Glutamatergic neuron (in vitro differentiated cells): ENCODE results near the gene TLK2. TPM values are rescaled to one million over a fixed set of nuclear protein-coding genes. Genes with fewer than 3 reads are reported as not detected.
"Not testable (repeated sequence)": the region's sequence is repeated elsewhere in the genome, so short reads cannot be mapped to it uniquely, and the experiment has no call there.

Experiments used
- DNase-seq: peaks from one replicate; pipeline ENCODE4 v3.0.0; 2022
- H3K27ac Mint-ChIP-seq: one replicate; pipeline ENCODE4 v1.8.0; 2020; ENCODE audit warnings: mild to moderate bottlenecking, mixed read lengths, inconsistent platforms; ENCODE audit not compliant: unreplicated experiment
- H3K27me3 Mint-ChIP-seq: one replicate; pipeline ENCODE4 v1.8.0; 2020; ENCODE audit warnings: mild to moderate bottlenecking, moderate library complexity, mixed read lengths, inconsistent platforms; ENCODE audit not compliant: unreplicated experiment
- H3K36me3 Mint-ChIP-seq: one replicate; pipeline ENCODE4 v1.8.0; 2020; ENCODE audit warnings: mild to moderate bottlenecking, mixed read lengths, inconsistent platforms; ENCODE audit not compliant: unreplicated experiment
- H3K4me1 Mint-ChIP-seq: one replicate; pipeline ENCODE4 v1.8.0; 2020; ENCODE audit warnings: mild to moderate bottlenecking, low read depth, mixed read lengths, inconsistent platforms; ENCODE audit not compliant: unreplicated experiment
- H3K4me3 Mint-ChIP-seq: one replicate; pipeline ENCODE4 v1.8.0; 2020; ENCODE audit warnings: mild to moderate bottlenecking, mixed read lengths, inconsistent platforms; ENCODE audit not compliant: unreplicated experiment
- H3K9me3 Mint-ChIP-seq: one replicate; pipeline ENCODE4 v1.8.0; 2020; ENCODE audit warnings: mild to moderate bottlenecking, moderate library complexity, mixed read lengths, inconsistent platforms; ENCODE audit not compliant: unreplicated experiment
- CTCF ChIP-seq: fragments of 200-600 bp; sonication (generic); IDR thresholded peaks from one replicate; pipeline ENCODE4 v1.5.0; 2021; ENCODE audit not compliant: partially characterized antibody, unreplicated experiment
- long read RNA-seq: library from polyadenylated mRNA; unstranded; transcript quantifications from one replicate; pipeline ENCODE4 v2.0.0, GENCODE V29; 2020; ENCODE audit not compliant: unreplicated experiment
- total RNA-seq: library from RNA; stranded (reverse); fragmentation: NEBNext Ultra II Directional; extraction: Animal tissue kit (Norgen Biotek cat#: 25700); gene quantifications from one replicate; pipeline ENCODE4 v1.2.1, GENCODE V29; 2021; ENCODE audit not compliant: unreplicated experiment

The TLK2 gene
- total RNA-seq: 61.5 TPM
- long read RNA-seq, partial matches to known transcripts: 4 of 5 reads
- long read RNA-seq, other reads (novel, unspliced or antisense): 1 of 5 reads

- no peak for TF ChIP-seq CTCF
- H3K36me3 Mint-ChIP-seq: no peaks in the 10 kb centered on the region
- H3K9me3 Mint-ChIP-seq: peaks cover 6% of the 10 kb centered on the region
- peak within 1 kb of the TSS; percentile 97 for H3K4me3 Mint-ChIP-seq
- H3K4me1 Mint-ChIP-seq: peaks cover 6% of the 10 kb centered on the region
- H3K27ac Mint-ChIP-seq: peak within 1 kb of the TSS; percentile 97
- DNase-seq: peak; percentile 84
- H3K27me3 Mint-ChIP-seq: peaks cover 11% of the 10 kb centered on the region
Observed at GRCh38 chr17:62478424-62478879, at the start of gene TLK2. Gene TLK2 (plus strand): TSS chr17:62478825. CDS start chr17:62481126, 2,301 bp downstream.

- H3K36me3 Mint-ChIP-seq, H3K4me1 Mint-ChIP-seq, H3K27ac Mint-ChIP-seq, H3K27me3 Mint-ChIP-seq, DNase-seq, H3K4me3 Mint-ChIP-seq, H3K9me3 Mint-ChIP-seq: not testable (repeated sequence)
Observed at GRCh38 chr17:62435251-62435650, 43.4 kb upstream of the TLK2 start.

- not testable (repeated sequence) for DNase-seq, H3K4me3 Mint-ChIP-seq, H3K27me3 Mint-ChIP-seq, H3K4me1 Mint-ChIP-seq, H3K27ac Mint-ChIP-seq, H3K36me3 Mint-ChIP-seq, H3K9me3 Mint-ChIP-seq
Observed at GRCh38 chr17:62441181-62441580, 37.4 kb upstream of the TLK2 start.

GRCh38 chr17:62444063-62444462, 34.6 kb upstream of the TLK2 start:
- TF ChIP-seq CTCF: no peak
- Mint-ChIP-seq H3K4me1 (no peaks in the 10 kb centered on the region), H3K27ac (no peak overlapping the region), H3K4me3 (no peak overlapping the region), H3K27me3 (peaks cover 4% of the 10 kb centered on the region), H3K36me3 (peaks cover 3% of the 10 kb centered on the region), H3K9me3 (peaks cover 2% of the 10 kb centered on the region)
- no peak for DNase-seq

- not testable (repeated sequence) for H3K4me1 Mint-ChIP-seq, H3K27me3 Mint-ChIP-seq, H3K27ac Mint-ChIP-seq, DNase-seq, H3K9me3 Mint-ChIP-seq, H3K36me3 Mint-ChIP-seq, H3K4me3 Mint-ChIP-seq
Observed at GRCh38 chr17:62445791-62446190, 32.8 kb upstream of the TLK2 start.

- H3K36me3 Mint-ChIP-seq, H3K4me3 Mint-ChIP-seq, H3K27ac Mint-ChIP-seq, DNase-seq, H3K4me1 Mint-ChIP-seq, H3K27me3 Mint-ChIP-seq, H3K9me3 Mint-ChIP-seq: not testable (repeated sequence)
Observed at GRCh38 chr17:62452195-62452594, 26.4 kb upstream of the TLK2 start.

- not testable (repeated sequence) for H3K4me3 Mint-ChIP-seq, H3K27me3 Mint-ChIP-seq, H3K4me1 Mint-ChIP-seq, H3K9me3 Mint-ChIP-seq, H3K36me3 Mint-ChIP-seq, H3K27ac Mint-ChIP-seq, DNase-seq
Observed at GRCh38 chr17:62453041-62453440, 25.6 kb upstream of the TLK2 start.

- not testable (repeated sequence) for H3K36me3 Mint-ChIP-seq, H3K27ac Mint-ChIP-seq, H3K4me3 Mint-ChIP-seq, H3K9me3 Mint-ChIP-seq, H3K4me1 Mint-ChIP-seq, H3K27me3 Mint-ChIP-seq, DNase-seq
Observed at GRCh38 chr17:62453656-62454055, 25.0 kb upstream of the TLK2 start.

GRCh38 chr17:62454111-62454510, 24.5 kb upstream of the TLK2 start:
- not testable (repeated sequence) for H3K4me3 Mint-ChIP-seq, H3K27ac Mint-ChIP-seq, H3K27me3 Mint-ChIP-seq, H3K36me3 Mint-ChIP-seq, H3K9me3 Mint-ChIP-seq, DNase-seq, H3K4me1 Mint-ChIP-seq
